ENCODE data around the gene WDFY2.

DNA sequence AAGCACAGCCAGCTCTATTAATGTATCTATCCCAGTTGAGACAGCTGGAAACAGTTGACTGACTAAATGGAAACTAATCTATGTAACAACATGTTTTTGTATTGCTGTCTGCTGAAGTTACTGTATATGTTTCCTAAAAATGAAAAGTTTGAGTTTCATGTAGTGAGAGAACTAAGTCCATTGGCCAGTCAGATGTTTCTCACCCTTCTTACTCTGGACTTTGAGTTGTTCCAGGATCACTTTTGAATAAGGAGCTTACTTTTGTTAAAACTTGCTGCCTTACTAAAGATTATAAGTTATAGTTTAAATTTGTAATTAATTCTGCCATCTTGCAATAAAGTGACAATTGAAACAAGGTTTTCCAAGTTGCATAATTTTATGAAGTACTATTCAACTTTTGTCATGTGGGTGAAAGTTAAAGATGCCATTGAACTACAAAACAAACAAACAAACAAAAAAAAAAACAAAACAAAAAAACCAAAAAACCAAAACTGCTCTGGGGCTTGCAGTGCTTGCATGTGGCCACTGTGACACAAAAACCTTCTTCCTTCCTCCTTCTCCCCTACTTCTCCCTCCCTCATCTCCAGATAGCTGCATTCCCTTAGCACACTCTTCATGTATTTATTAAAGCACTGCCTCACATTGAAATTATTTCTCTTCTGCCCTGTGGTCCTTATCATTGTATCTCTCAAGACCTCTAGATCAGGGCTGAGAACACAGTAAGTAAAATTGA, 15.3 kb downstream of the WDFY2 start:
- TF ChIP-seq, protein P1, sequence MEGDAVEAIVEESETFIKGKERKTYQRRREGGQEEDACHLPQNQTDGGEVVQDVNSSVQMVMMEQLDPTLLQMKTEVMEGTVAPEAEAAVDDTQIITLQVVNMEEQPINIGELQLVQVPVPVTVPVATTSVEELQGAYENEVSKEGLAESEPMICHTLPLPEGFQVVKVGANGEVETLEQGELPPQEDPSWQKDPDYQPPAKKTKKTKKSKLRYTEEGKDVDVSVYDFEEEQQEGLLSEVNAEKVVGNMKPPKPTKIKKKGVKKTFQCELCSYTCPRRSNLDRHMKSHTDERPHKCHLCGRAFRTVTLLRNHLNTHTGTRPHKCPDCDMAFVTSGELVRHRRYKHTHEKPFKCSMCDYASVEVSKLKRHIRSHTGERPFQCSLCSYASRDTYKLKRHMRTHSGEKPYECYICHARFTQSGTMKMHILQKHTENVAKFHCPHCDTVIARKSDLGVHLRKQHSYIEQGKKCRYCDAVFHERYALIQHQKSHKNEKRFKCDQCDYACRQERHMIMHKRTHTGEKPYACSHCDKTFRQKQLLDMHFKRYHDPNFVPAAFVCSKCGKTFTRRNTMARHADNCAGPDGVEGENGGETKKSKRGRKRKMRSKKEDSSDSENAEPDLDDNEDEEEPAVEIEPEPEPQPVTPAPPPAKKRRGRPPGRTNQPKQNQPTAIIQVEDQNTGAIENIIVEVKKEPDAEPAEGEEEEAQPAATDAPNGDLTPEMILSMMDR (IDR thresholded peaks at IDR 0.05), result no peak
- no peak for TF ChIP-seq POLR2A (IDR thresholded peaks at IDR 0.05)
- TF ChIP-seq EP300 (IDR thresholded peaks at IDR 0.05), result no peak
